Measurements from ENCODE around the gene FAF1. TPM values are rescaled to one million over a fixed set of nuclear protein-coding genes. Genes with fewer than 3 reads are reported as not detected.
"Not testable (repeated sequence)": the region's sequence is repeated elsewhere in the genome, so short reads cannot be mapped to it uniquely, and the experiment has no call there.

FAF1 gene
- total RNA-seq, 4 donors from 2014 or later: 33.8 to 55.8 (median 45.6) TPM

DNA sequence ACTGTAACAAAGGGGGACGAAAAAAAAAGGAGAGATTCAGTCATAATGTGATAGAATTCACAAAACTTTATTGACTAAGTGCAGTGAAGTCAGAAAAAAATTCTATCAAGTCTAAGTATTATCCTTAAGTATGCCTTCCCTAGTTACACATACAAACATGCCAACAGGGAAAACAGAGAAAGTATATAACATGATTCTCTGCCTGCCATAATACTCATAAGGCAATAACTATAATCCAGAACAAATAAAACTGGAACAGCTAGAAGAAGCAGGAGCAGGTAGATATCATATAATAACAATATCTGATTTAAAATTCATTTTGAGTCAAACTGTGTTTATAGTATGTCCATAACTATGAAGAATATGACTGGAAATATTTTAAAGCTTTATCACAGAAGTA lies 184.3 kb downstream of the FAF1 start:
- no peak overlapping the region for H3K4me3 ChIP-seq (ENCODE audit: low read depth, poor library complexity, severe bottlenecking)
- 91 to 95% methylated on average over 1 of the region's 1 CpG for WGBS, 2 donors
- intact Hi-C loops (cut with DNase I; ENCODE audit: low total_unique reads): loop anchor here (10.0 kb wide), 1 partner anchor 419 kb away; no protein-coding TSS in a partner anchor
- no peak for DNase-seq (ENCODE audit: low spot score in 2 of 2)
- TF ChIP-seq, protein P1, sequence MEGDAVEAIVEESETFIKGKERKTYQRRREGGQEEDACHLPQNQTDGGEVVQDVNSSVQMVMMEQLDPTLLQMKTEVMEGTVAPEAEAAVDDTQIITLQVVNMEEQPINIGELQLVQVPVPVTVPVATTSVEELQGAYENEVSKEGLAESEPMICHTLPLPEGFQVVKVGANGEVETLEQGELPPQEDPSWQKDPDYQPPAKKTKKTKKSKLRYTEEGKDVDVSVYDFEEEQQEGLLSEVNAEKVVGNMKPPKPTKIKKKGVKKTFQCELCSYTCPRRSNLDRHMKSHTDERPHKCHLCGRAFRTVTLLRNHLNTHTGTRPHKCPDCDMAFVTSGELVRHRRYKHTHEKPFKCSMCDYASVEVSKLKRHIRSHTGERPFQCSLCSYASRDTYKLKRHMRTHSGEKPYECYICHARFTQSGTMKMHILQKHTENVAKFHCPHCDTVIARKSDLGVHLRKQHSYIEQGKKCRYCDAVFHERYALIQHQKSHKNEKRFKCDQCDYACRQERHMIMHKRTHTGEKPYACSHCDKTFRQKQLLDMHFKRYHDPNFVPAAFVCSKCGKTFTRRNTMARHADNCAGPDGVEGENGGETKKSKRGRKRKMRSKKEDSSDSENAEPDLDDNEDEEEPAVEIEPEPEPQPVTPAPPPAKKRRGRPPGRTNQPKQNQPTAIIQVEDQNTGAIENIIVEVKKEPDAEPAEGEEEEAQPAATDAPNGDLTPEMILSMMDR (IDR thresholded peaks at IDR 0.05): no peak
- no peak for TF ChIP-seq POLR2A (IDR thresholded peaks at IDR 0.05)

DNA sequence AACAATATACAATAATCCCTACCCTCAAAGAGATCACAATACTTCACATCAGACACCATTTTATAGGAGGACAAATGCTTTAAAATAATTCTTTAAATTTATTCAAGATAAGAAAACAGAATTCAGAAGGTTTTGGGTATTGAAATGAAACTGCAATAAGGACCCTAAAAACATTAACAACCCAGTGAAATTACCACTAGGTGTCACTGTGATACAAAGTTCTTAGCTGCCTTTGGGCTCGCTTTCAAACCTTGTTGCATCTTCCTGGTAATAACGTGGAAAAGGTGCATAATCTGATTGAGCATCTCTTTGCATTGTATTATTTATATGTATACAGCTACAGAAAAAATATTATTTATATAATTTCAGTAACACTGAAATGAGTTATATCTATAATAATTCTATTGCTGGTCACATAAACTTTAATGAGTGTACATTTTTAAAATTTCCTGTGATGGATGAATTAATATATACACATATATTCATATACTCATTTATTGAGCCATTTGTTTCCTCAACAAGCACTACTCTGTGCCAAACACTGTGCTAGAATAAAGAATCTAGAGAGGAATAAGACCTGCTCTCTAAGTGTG lies 185.2 kb downstream of the FAF1 start:
- intact Hi-C loops (cut with DNase I; ENCODE audit: low total_unique reads): loop anchor here (10.0 kb wide), 1 partner anchor 420 kb away; no protein-coding TSS in a partner anchor
- DNase-seq (ENCODE audit: low spot score in 2 of 2): no peak

DNA sequence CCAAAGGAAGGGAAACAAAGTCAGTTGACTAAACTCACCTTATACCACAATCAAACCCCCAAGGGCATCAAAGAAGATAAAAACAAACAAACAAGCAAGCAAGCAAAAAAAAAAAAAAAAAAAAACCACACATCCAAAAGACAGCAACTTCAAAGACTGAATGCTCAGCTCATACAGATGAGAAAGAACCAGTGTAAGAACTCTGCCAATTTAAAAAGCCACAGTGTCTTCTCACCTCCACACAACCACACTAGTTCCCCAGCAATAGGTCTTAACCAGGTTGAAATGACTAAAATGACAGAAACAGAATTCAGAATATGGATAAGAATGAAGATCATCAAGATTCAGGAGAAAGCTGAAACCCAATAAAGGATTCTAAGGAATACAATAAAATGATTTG lies 193.4 kb downstream of the FAF1 start:
- intact Hi-C loops (cut with DNase I; ENCODE audit: low total_unique reads): no loop called here
- H3K4me3 ChIP-seq (ENCODE audit: low read depth, poor library complexity, severe bottlenecking): no peak overlapping the region
- DNase-seq (ENCODE audit: low spot score in 2 of 2): no peak
- TF ChIP-seq, protein P1 (IDR thresholded peaks at IDR 0.05): no peak
- TF ChIP-seq POLR2A (IDR thresholded peaks at IDR 0.05): no peak

More for the DNA sequence above, 185.2 kb downstream of the FAF1 start:
- 6 to 7% methylated on average over 2 of the region's 2 CpGs for WGBS, 2 donors
- H3K4me3 ChIP-seq (ENCODE audit: low read depth, poor library complexity, severe bottlenecking): no peak overlapping the region
- no peak for TF ChIP-seq POLR2A (IDR thresholded peaks at IDR 0.05)
- TF ChIP-seq, protein P1 (IDR thresholded peaks at IDR 0.05): peak in 1 of 3 donors; percentile 33

DNA sequence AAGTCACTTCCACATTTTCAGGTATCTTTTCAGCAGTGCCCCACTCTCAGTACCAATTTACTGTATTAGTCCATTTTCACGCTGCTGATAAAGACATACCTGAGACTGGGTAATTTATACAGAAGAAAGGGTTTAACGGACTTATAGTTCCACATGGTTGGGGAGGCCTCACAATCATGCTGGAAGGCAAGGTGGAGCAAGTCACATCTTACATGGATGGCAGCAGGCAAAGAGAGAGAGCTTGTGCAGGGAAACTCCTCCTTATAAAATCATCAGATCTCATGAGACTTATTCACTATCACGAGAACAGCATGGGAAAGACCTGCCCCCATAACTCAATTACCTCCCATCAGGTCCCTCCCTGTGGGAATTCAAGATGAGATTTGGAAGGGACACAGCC lies 203.5 kb downstream of the FAF1 start:
- intact Hi-C loops (cut with DNase I; ENCODE audit: low total_unique reads): not testable (repeated sequence)

DNA sequence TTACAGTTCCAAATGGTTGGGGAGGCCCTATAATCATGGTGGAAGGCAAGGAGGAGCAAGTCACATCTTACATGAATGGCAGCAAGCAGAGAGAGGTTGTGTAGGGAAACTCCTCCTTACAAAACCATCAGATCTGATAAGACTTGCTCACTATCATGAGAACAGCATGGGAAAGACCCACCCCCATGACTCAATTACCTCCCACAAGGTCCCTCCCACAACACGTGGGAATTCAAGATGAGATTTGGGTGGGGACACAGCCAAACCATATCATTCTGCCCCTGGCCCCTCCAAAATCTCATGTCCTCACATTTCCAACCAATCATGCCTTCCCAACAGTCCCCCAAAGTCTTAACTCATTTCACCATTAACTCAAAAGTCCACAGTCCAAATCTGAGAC lies 205.3 kb downstream of the FAF1 start:
- 88 to 90% methylated on average over 1 of the region's 1 CpG for WGBS, 2 donors

More for the DNA sequence above, 203.5 kb downstream of the FAF1 start:
- DNase-seq (ENCODE audit: low spot score in 2 of 2); H3K4me3 ChIP-seq (ENCODE audit: low read depth, poor library complexity, severe bottlenecking): not testable (repeated sequence)
- 96 to 97% methylated on average over 3 of the region's 3 CpGs for WGBS, 2 donors

DNA sequence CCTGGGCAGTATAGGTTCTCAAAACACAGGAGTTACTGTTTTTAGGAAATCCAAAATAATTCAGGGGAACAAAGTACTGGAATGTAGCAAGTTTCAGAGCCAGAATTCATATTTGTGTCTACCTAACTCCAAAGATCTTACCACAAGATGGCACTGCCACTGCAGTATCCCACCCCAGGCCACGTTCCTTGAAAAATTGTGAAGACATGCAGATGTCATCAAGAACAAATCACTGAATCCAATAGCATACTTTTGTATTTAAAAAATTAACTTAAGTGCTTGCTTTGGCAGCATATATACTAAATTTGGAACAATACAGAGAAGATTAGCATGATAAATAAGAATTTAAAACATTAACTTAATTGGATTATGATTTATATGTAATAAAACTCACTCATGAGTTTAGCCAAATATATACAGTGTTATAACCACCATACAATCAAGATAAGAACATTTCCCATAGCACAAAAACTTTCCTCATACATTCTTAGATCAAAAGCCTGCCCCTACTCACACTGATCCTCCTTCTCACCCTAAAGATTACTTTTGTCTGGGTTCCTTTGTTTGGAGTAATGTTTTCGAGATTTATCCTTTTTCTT lies 209.9 kb downstream of the FAF1 start:
- no peak for DNase-seq (ENCODE audit: low spot score in 2 of 2)
- TF ChIP-seq, protein P1 (IDR thresholded peaks at IDR 0.05): no peak
- TF ChIP-seq POLR2A (IDR thresholded peaks at IDR 0.05): no peak
- intact Hi-C loops (cut with DNase I; ENCODE audit: low total_unique reads): no loop called here
- H3K4me3 ChIP-seq (ENCODE audit: low read depth, poor library complexity, severe bottlenecking): no peak overlapping the region
- 54 to 63% methylated on average over 2 of the region's 2 CpGs for WGBS, 2 donors

More for the DNA sequence above, 205.3 kb downstream of the FAF1 start:
- DNase-seq (ENCODE audit: low spot score in 2 of 2); H3K4me3 ChIP-seq (ENCODE audit: low read depth, poor library complexity, severe bottlenecking); intact Hi-C loops (cut with DNase I; ENCODE audit: low total_unique reads): not testable (repeated sequence)

DNA sequence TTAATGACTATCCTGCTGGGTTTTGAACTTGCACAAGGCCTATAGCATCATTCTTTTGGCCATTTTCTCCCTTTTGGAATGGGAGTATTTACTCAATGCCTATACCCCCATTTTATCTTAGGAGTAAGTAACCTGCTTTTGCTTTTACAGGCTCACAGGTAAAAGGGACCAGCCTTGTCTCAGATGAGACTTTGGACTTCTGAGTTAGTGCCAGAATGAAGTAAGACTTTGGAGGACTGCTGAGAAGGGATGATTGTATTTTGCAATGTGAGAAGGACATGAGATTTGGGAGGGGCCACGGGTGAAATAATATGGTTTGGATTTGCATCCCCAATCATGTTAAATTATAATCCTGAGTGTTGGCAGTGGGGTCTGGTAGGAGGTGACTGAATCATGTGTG lies 212.7 kb downstream of the FAF1 start:
- TF ChIP-seq POLR2A (IDR thresholded peaks at IDR 0.05): no peak
- TF ChIP-seq, protein P1 (IDR thresholded peaks at IDR 0.05): no peak
- no peak overlapping the region for H3K4me3 ChIP-seq (ENCODE audit: low read depth, poor library complexity, severe bottlenecking)
- DNase-seq (ENCODE audit: low spot score in 2 of 2): no peak
- 81 to 84% methylated on average over 1 of the region's 1 CpG for WGBS, 2 donors
- intact Hi-C loops (cut with DNase I; ENCODE audit: low total_unique reads): no loop called here

Measured in lower leg skin (tissue), 4 donors.